Epithelial cell of esophagus (primary cell): Measurements from ENCODE around the gene B3GNT7.
A peak's percentile ranks its signal among the peaks of the same experiment; 100 is the strongest.

Experiments
- DNase-seq: peaks from one replicate; pipeline ENCODE4 v3.0.0; 2010; ENCODE audit warnings: low read depth
- H3K4me3 ChIP-seq: 2 replicates; pipeline ENCODE4 v1.5.1; 2011; ENCODE audit warnings: mild to moderate bottlenecking, low read length, control low read depth
- CTCF ChIP-seq: IDR thresholded peaks from 2 replicates; pipeline ENCODE4 v1.5.1; 2011; ENCODE audit warnings: low read depth, mild to moderate bottlenecking, low read length, control low read depth, inconsistent platforms; ENCODE audit not compliant: insufficient read depth; ENCODE audit errors: missing control alignments

B3GNT7 gene

GRCh38 chr2:231360401-231360800, 35.1 kb upstream of the B3GNT7 start:
- no peak for TF ChIP-seq CTCF
- DNase-seq = no peak
- H3K4me3 ChIP-seq = no peak overlapping the region

- no peak overlapping the region for H3K4me3 ChIP-seq
- no peak for DNase-seq
- no peak for TF ChIP-seq CTCF
These were observed 34.6 kb upstream of the B3GNT7 start for GRCh38 chr2:231360881-231361371.

GRCh38 chr2:231361701-231362554, 33.6 kb upstream of the B3GNT7 start:
- no peak for DNase-seq
- no peak for TF ChIP-seq CTCF
- no peak overlapping the region for H3K4me3 ChIP-seq

GRCh38 chr2:231362555-231363184, 32.8 kb upstream of the B3GNT7 start:
- TF ChIP-seq CTCF = no peak
- no peak overlapping the region for H3K4me3 ChIP-seq
- no peak for DNase-seq

GRCh38 chr2:231364061-231364460, 31.4 kb upstream of the B3GNT7 start:
- TF ChIP-seq CTCF = no peak
- no peak overlapping the region for H3K4me3 ChIP-seq
- no peak for DNase-seq

- TF ChIP-seq CTCF = no peak
- no peak overlapping the region for H3K4me3 ChIP-seq
- DNase-seq = peak; percentile 94
These were observed 30.3 kb upstream of the B3GNT7 start for GRCh38 chr2:231364961-231365810.
